ENCODE results near the gene PRKG1.

GRCh38 chr10:51144161-51144781 lies 70.0 kb downstream of the PRKG1 start:
- no peak for TF ChIP-seq CTCF (IDR thresholded peaks at IDR 0.05)
- TF ChIP-seq ZFX (IDR thresholded peaks at IDR 0.05; ENCODE audit: borderline replicate concordance), result no peak
